ENCODE results near the gene SHOC2. TPM values are rescaled to one million over a fixed set of nuclear protein-coding genes. Genes with fewer than 3 reads are reported as not detected.
A peak's percentile ranks its signal among the peaks of the same experiment; 100 is the strongest.

SHOC2 gene
- polyA plus RNA-seq, 3 donors: 13.9 to 69.9 (median 68.9) TPM

GRCh38 chr10:110967009-110967630 lies 47.7 kb downstream of the SHOC2 start:
- no peak overlapping the region for H3K4me3 Mint-ChIP-seq
- peak overlapping the region in 2 of 7 donors; percentile 2 to 10 for H3K27ac Mint-ChIP-seq
- Histone ChIP-seq H3K27ac (ENCODE audit: low read depth in 1 of 2, low read length in 2 of 2) (peak overlapping the region in 1 of 2 donors; percentile 5), H3K36me3 (replicated peaks in 1 of 2; ENCODE audit: control insufficient read depth in 1 of 2, insufficient read depth in 2 of 2, low read length in 2 of 2) (peaks cover 5 to 24% of the 10 kb centered on the region in 2 donors), H3K9ac (ENCODE audit: insufficient read depth, low read length, poor library complexity, severe bottlenecking) (no peak overlapping the region), H2AFZ (ENCODE audit: insufficient read depth, low read depth, low read length, poor library complexity, severe bottlenecking) (no peak overlapping the region), H3K4me1 (ENCODE audit: control insufficient read depth in 1 of 2, insufficient read depth in 2 of 2, low read length in 2 of 2) (no peaks in the 10 kb centered on the region), H4K20me1 (ENCODE audit: insufficient read depth, low read length) (peaks cover 98% of the 10 kb centered on the region), H3K27me3 (ENCODE audit: control insufficient read depth in 2 of 2, insufficient read depth in 2 of 2, low read length in 2 of 2) (no peaks in the 10 kb centered on the region), H3K9me3 (replicated peaks in 1 of 2; ENCODE audit: control insufficient read depth in 1 of 2, insufficient read depth in 1 of 2, low read length in 2 of 2) (no peaks in the 10 kb centered on the region), H3K79me2 (ENCODE audit: insufficient read depth, low read length) (peaks cover 99% of the 10 kb centered on the region), H3K4me3 (replicated peaks in 1 of 3; ENCODE audit: low read depth in 2 of 3, low read length in 3 of 3) (no peak overlapping the region), H3K4me2 (replicated peaks; ENCODE audit: extremely low read depth, low read length, poor library complexity, severe bottlenecking) (no peak overlapping the region)
- no peaks in the 10 kb centered on the region for H3K27me3 Mint-ChIP-seq (ENCODE audit: low read depth in 3 of 3)
- H3K9me3 Mint-ChIP-seq: no peaks in the 10 kb centered on the region
- WGBS (ENCODE audit: insufficient coverage): no CpG with 5 or more reads among the region's 3 CpGs
- H3K36me3 Mint-ChIP-seq: peaks cover 9 to 17% of the 10 kb centered on the region in 2 donors
- no peak for DNase-seq
- H3K4me1 Mint-ChIP-seq: peaks cover 29% of the 10 kb centered on the region
- intact Hi-C loops (cut with micrococcal nuclease): no loop called here
- TF ChIP-seq CTCF (IDR thresholded peaks at IDR 0.05): no peak

- no peaks in the 10 kb centered on the region for H3K4me1 ChIP-seq (ENCODE audit: control insufficient read depth in 1 of 2, insufficient read depth in 2 of 2, low read length in 2 of 2)
- H3K27ac Mint-ChIP-seq: no peak overlapping the region
Observed at GRCh38 chr10:110967645-110968044, 48.2 kb downstream of the SHOC2 start.

More at GRCh38 chr10:110967645-110968044, 48.2 kb downstream of the SHOC2 start:
- H3K36me3 ChIP-seq (replicated peaks in 1 of 2; ENCODE audit: control insufficient read depth in 1 of 2, insufficient read depth in 2 of 2, low read length in 2 of 2): peaks cover 5 to 24% of the 10 kb centered on the region in 2 donors
- peaks cover 98% of the 10 kb centered on the region for H4K20me1 ChIP-seq (ENCODE audit: insufficient read depth, low read length)
- no peak overlapping the region for H3K9ac ChIP-seq (ENCODE audit: insufficient read depth, low read length, poor library complexity, severe bottlenecking)
- no peaks in the 10 kb centered on the region for H3K27me3 ChIP-seq (ENCODE audit: control insufficient read depth in 2 of 2, insufficient read depth in 2 of 2, low read length in 2 of 2)
- H3K4me2 ChIP-seq (replicated peaks; ENCODE audit: extremely low read depth, low read length, poor library complexity, severe bottlenecking): no peak overlapping the region
- H3K4me3 Mint-ChIP-seq: no peak overlapping the region
- no CpG with 5 or more reads among the region's 1 CpG for WGBS (ENCODE audit: insufficient coverage)
- no peak overlapping the region for H2AFZ ChIP-seq (ENCODE audit: insufficient read depth, low read depth, low read length, poor library complexity, severe bottlenecking)
- H3K4me3 ChIP-seq (replicated peaks in 1 of 3; ENCODE audit: low read depth in 2 of 3, low read length in 3 of 3): no peak overlapping the region
- H3K27me3 Mint-ChIP-seq (ENCODE audit: low read depth in 3 of 3): no peaks in the 10 kb centered on the region
- no peaks in the 10 kb centered on the region for H3K9me3 ChIP-seq (replicated peaks in 1 of 2; ENCODE audit: control insufficient read depth in 1 of 2, insufficient read depth in 1 of 2, low read length in 2 of 2)
- intact Hi-C loops (cut with micrococcal nuclease): no loop called here
- TF ChIP-seq CTCF (IDR thresholded peaks at IDR 0.05): no peak
- H3K79me2 ChIP-seq (ENCODE audit: insufficient read depth, low read length): peaks cover 99% of the 10 kb centered on the region
- peaks cover 9 to 17% of the 10 kb centered on the region in 2 donors for H3K36me3 Mint-ChIP-seq
- peaks cover 29% of the 10 kb centered on the region for H3K4me1 Mint-ChIP-seq
- no peak for DNase-seq
- no peaks in the 10 kb centered on the region for H3K9me3 Mint-ChIP-seq
- H3K27ac ChIP-seq (ENCODE audit: low read depth in 1 of 2, low read length in 2 of 2): no peak overlapping the region
